ENCODE data around the gene HEXIM1.

The HEXIM1 gene

DNA sequence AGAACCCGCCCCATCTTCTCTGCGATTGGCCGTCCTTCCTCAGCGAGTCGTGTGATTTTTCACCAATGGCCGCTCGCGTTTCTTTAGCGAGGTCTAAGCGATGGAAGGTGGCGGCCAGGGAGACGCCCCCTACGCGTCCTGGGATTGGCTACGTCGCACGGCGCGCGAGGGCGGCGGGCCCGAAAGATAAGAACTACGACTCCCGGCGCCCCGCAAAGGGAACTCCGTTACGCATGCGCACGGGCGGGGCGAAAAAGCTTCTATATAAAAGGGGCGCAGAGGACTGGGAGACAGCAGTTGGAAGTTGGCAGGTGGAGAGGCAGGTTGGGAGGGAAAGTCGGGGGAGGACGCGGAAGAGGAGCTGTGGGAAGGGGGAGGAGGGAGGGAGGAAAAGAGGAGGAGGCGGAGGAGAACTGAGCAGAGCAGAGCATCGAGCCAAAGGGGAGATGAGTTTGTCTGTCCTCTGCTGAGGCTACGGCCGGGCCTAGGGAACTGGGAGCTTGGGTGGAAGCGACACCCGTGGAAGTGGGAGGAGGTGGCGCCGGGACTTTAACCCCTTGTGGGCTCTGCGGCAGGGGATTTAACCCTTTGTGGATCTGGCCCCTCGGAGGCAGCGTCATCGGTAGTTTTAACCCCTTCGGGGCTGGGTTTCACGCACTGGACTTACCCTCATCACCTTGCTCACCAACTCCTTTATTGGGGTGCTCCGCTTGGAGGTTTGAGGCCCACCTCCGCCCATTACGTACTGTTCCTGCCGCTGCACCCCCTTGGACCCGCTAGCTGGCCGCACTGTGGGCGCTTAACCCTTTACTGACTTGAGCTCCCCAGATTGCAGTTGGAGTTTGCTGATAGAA lies at the start of gene HEXIM1:
HEXIM1 (plus strand) TSS at position 293 of the 854 bp plus-strand sequence. CDS start 716 bp downstream, outside the sequence.
- peak; percentile 97 for DNase-seq

- peak; percentile 80 for DNase-seq
Observed at GRCh38 chr17:45098869-45099616, 49.2 kb upstream of the HEXIM1 start.

DNA sequence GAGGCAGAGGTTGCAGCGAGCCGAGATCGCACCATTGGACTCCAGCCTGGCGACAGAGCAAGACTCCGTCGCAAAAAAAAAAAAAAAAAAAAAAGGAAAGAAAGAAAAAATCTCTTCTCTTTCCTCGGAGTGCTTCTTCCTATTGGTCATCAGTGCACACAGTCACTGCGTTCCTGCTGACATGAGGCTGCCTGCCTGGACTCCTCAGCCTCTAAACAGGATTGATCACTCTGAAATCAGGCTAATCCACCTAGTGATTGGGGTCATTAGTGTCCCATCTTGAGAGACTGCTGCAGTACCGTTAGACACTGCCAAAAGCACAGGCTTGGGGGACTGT lies 46.8 kb upstream of the HEXIM1 start:
- DNase-seq: no peak

DNA sequence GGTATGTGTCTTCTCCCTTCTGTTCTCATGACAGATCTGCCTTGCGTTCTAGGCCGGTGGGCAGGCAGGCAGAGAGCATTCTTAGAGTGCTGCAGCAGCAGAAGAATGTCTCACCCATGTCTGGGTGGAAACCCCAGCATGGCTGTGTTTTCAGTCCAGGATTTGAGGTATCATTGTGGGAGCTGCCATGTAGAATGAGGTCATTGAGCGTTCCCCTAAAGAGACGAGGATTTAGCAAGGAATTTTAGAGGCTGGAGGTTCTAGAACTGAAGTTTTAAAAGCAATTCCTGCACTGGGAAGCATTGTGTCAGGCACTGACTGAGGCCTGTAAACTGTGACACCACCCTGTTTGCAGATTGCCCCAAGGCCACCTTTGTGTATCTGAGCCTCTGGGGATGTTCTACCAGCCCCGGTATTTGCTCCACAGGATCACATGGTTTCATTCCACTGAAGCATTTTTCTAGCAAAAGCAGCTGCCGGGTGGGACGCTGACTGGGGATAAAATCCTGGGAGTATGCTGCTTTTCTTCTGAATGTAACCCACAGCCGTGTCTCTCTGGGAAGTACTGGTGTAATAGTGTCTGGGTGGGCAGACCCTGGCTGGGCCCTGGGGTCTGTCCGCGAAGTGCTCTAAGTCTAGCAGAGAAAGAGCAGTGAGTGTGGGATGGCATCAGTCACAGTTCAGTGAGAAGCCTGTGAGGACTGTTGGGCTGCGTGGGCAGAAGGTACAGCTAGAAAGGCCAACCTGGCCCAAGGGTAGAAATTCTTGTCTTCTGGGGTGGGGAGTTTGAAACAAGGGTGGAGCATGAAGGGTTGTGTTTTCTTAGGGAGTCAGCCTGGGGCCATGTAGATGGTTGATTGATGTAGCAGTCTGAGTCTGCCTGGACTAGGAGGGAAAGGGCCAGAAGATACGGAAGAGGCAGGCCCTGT lies 46.1 kb upstream of the HEXIM1 start:
- DNase-seq: no peak

DNA sequence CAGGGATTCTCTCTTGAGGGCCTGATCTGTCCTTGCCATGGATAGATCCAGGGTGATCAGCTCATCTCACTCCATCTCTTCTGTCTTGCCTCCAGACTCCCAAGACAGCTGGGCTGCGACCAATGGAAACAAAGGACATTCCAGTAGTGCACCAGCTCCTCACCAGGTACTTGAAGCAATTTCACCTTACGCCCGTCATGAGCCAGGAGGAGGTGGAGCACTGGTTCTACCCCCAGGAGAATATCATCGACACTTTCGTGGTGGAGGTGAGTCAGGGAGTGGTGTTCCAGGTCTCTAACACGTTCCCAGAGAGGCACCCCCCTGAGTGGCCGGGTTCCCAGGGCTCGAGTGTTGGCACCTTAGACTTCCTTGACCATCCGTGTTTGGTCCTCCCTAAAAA lies 45.4 kb upstream of the HEXIM1 start:
- no peak for DNase-seq

DNA sequence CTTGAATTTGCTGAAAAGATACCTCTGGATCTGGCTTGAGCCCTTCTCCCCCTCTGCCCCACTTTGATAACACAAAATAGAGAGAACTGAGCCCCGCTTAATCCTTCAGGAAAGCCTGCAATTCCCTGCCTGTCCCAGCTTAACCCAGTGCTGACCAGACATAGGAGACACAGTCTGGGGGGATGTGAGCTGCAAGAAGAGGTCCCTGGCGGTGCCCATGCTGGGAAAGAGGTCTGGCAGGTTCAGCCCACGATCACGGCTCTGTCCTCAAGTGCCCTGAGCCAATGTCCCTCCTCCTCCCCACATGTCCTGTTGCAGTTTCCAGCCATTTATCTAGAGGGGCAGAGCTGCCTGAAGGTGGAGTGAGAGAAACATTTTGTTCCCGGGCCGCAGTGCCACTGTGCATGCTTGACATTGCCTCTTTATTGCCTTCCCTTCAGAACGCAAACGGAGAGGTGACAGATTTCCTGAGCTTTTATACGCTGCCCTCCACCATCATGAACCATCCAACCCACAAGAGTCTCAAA lies 44.9 kb upstream of the HEXIM1 start:
- no peak for DNase-seq

DNA sequence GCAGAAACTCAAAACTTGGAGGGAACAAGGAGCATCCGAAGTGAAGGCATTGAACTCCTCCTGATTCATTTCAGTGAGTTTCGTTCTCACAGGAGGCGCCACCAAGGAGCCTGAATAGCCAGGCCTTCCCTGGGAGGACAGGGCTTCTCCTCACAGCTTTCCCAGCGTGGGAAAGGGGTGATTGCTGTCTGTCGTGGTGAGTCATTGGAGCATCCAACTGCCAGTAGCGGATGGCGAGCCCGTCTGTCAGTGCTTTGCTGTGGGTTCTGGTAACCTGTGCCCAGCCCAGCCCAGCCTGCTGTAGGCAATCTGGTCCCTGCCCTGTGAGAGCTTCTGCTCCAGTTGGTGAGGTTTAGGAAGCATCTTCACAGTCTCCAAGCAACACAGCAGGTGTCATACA lies 44.2 kb upstream of the HEXIM1 start:
- no peak for DNase-seq

DNA sequence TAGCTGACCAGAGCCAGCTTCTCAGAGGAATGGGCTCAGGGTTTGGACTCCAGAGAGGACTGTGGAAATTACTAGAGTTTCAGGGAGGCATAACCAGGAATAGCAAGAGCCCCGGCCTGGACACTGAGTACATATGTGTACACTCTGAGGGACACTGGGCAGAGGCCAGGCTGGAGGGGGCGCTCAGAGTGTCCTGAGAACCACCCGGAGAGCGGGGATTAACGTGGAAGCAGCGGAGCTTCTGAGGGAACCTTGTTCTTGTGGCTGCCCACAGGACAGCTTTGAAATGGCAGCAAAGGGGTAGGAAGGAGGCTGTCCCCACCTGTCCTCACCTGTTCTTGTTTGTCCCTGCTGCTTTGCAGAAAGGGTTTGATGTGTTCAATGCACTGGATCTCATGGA lies 43.8 kb upstream of the HEXIM1 start:
- no peak for DNase-seq

DNA sequence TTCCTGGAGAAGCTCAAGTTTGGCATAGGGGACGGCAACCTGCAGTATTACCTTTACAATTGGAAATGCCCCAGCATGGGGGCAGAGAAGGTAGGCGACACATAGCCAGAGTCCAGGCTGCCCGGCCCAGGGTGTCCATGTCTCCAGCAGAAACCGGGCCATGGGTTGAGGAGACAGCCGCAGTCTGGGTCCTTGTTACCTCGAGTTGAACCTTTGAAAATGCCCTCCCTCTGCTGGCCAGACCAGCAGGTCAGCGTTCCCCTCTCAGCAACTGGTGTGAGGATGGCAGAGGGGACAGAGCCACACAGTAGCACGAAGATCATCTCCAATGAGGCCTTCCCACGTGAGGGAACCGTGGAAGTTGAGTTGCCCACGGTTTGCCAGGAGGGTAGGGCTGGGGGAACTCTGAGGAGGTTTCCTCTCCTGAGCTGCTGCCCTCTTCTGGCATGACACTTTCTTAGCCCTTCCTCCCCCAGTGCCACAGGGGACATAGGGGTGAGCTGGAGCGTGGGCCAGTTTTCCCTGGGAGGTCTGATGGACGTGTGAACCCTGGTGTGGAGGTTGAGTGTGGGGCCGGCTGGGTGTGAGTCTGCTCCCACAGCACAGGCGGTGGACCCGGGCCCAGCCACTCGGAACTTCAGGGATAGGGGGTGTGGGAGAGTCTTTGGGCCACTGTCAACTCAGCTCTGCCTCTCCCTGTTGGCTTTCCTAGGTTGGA lies 43.2 kb upstream of the HEXIM1 start:
- DNase-seq: no peak

DNA sequence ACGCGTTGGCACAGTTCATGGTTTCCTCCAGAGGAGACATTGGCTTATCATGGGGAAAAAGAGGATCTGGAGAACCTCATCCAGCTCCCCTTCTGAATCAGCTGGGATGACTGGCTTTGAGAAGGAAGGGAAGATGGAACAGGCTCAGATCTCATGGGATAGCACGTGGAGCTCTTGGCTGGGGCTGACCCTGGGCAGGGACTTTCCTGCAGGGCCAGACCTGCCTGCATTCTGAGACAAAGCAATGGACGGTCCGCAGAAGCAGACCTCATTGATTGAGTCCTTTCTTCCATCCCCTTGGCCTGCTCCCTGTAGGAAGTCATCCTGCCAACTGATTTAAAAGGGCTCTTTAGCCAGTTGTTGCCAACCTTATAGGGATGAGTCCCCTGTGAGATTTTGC lies 42.2 kb upstream of the HEXIM1 start:
- no peak for DNase-seq

- no peak for DNase-seq
Observed at GRCh38 chr17:45106582-45106981, 41.7 kb upstream of the HEXIM1 start.

DNA sequence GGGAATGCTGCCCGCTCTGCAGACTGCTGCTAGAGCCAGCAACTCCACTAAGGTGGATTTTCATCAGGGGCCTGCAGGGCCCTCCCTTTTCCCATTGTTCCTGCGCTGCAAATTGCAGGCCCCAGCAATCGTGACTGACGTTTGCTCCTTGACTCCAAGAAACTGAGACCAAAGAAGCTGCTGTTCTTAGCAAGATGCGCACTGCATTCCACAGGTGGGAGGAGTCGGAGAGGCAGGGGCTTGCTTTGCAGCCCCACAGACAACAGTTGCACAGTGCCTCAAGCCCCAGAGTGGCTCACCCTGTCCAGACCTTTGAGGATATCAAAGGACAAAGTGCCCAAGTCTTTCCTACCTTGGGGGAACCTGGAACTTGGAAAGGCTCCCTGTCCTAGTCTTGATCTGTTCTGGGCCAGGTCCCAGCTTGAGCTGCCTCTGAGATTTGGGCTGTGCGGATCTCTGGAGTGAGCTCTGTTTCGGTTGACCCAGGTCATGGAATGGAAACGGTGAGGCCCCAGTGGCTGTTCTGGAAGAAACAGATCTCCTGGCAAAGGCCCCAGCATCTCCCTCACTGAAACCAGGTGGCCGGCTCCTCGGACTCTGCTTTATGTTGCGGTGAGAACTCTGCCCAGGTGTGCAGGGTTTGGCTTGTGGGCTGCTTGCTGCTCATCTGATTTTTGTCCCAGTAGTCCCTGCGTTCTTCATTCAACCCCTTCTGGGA lies 40.8 kb upstream of the HEXIM1 start:
- DNase-seq: no peak

GRCh38 chr17:45108051-45108450 lies 40.2 kb upstream of the HEXIM1 start:
- DNase-seq: no peak

DNA sequence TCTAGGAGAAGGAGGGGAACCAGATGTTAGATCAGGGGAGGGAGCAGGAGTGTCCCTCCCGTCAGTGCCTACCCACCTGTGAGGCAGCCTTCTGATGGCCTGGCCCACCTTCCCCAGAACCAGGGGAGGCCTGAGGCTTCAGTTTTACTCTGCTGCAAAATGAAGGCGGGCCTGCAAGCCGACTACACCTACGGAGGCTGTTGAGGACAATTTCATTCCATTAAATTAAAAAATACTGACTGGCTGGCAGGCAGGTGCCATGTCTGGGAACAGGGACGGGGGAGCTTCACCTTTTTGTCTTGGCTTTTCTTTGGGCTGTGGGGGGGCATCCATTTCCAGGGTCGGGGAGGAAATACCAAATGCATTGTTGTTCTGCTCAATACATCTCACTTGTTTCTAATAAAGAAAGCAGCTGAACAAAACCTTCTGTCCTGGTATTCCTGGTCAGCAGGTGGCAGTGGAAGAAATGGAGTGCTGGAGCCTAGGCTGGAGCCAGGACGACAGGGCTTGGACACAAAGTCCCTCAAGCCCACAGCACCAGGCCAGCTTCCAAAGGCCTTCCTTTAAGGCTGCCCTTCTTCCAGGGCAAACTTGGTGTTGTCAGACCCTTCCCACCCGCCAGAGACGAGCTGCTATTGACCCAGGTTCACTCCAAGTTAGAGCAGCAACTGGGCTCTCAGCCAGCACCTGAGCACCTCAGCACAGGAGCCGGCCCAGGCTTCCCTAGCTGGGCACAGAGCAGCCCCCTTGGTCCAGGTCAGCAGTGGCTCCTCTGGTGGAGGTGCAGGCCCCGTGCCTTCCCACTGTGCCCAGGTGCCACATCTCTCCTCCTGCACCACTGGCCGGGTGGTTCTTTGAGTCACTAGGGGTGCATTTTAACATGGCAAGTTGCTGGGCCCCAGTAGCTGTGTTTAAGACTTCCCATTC lies 39.4 kb upstream of the HEXIM1 start:
- no peak for DNase-seq

- no peak for DNase-seq
Observed at GRCh38 chr17:45110676-45111611, 37.3 kb upstream of the HEXIM1 start.

GRCh38 chr17:45111850-45112249 lies 36.4 kb upstream of the HEXIM1 start:
- no peak for DNase-seq

DNA sequence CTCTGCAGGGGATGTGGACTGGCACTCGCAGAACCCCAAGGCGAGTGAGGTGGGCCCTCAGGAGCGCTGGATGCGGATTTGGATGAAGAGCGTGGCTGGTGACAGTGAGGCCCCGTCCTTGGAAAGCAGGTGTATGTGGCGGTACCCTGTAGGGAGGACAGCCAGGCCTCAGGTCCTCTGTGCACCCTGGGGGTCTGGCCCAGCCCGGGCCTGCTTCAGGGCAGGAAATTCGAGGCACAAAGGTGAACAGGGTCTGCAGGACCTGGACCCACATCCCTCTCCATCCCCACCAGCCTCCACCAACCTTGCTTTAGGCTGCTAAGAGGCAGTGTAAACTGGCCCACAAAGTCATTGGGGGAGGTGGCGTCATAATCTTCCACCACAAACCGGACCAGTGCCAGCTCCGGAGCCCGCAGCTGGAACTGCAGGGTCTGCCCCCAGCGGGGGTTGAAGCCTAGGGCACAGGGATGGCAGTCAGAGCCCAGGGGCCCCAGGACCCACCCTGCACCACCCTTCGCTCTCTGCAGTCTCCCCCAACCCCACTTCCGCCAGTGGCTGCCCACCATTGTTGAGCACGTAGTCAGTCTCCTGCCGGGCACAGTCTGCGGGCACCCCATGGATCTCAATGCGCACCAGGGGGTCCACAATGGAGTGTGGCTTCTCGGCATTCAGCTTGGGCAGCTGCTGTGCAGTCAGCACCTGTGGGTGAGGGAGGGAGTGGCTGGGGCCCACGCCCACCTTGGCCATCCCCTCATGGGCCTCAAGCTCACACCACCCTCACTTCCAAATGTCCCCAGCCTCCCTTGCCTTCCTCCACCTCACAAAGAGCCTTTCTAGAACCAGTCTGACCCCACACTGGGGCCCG lies 35.5 kb upstream of the HEXIM1 start:
- no peak for DNase-seq

- no peak for DNase-seq
Observed at GRCh38 chr17:45113424-45113754, 34.9 kb upstream of the HEXIM1 start.

Data from activated CD4-positive, CD25-positive, alpha-beta regulatory T cell treated with anti-CD3 and anti-CD28 coated beads, Interleukin-2, amount 50 U/mL, for 72 hours (primary cell).